Cardiac fibroblast (primary cell): ENCODE data around the gene PRR3.
A peak's percentile ranks its signal among the peaks of the same experiment; 100 is the strongest.

ENCODE experiments used
- DNase-seq, 2 donors: peaks; one replicate each; pipeline versions ENCODE4 v3.0.0 to v3.0.0-alpha.2; 2010; ENCODE audit warnings: low read depth in 2 of 2
- H3K4me3 ChIP-seq, 2 donors: replicated peaks in 1 of 2; 1 replicate in 1 of 2; 2 replicates in 1 of 2; pipeline ENCODE4 v1.5.1; 2011; ENCODE audit warnings: low read depth in 2 of 2, low read length in 2 of 2, mild to moderate bottlenecking in 2 of 2, moderate library complexity in 1 of 2
- TF ChIP-seq, protein P1 (sequence below): IDR thresholded peaks from one replicate; pipeline ENCODE4 v1.5.1; 2011; ENCODE audit warnings: low read depth, mild to moderate bottlenecking, low read length, inconsistent platforms

PRR3 gene

DNA sequence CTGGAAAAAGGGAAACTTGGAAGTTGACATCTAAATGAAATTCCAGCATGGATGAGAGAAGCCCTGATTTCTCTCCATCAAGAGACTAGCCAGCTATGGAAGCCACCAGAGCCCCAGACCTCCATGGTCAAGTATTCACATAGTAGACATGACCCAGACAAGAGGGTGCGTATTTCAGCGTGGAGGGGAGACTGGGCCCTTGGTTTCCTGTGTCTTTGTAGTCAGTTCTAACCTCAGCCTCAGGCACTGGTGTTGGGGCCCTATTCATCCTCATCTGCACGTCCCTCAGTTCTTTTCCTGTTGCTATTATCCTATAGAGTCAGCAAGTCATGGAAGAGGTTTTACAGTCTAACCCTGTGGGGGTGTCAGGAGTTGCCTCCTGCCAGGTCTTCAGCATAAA lies 13.3 kb upstream of the PRR3 start:
- DNase-seq, result no peak
- TF ChIP-seq, protein P1, sequence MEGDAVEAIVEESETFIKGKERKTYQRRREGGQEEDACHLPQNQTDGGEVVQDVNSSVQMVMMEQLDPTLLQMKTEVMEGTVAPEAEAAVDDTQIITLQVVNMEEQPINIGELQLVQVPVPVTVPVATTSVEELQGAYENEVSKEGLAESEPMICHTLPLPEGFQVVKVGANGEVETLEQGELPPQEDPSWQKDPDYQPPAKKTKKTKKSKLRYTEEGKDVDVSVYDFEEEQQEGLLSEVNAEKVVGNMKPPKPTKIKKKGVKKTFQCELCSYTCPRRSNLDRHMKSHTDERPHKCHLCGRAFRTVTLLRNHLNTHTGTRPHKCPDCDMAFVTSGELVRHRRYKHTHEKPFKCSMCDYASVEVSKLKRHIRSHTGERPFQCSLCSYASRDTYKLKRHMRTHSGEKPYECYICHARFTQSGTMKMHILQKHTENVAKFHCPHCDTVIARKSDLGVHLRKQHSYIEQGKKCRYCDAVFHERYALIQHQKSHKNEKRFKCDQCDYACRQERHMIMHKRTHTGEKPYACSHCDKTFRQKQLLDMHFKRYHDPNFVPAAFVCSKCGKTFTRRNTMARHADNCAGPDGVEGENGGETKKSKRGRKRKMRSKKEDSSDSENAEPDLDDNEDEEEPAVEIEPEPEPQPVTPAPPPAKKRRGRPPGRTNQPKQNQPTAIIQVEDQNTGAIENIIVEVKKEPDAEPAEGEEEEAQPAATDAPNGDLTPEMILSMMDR, result no peak
- no peak overlapping the region for H3K4me3 ChIP-seq

DNA sequence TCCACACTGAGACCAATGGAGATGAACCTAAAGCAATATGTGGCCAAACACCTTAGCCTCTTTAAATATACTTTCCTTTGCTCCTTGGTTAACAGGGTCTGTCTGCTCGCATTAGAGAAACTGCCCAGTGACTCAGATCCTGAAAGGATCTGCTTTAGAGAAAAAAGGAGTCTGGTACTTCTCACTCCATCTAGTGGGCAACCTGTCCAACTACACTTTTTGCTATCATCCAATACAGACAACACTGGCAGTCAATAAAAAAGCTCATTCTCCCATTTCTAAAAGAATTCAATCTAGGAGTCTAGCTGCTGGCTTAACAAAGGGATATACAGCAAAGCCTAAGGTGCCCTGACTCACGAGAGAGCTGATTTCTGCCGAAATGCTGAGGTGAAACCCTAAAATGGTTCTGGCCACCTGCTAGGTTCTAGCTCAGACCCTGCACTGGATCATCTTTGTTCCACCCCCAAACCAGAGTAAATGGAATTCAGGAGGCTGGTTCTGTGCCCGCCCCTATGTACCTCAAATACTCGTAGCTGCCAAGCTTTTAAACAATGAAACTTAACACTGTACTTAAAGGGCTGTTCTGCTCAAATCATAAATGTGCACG lies 12.3 kb upstream of the PRR3 start:
- DNase-seq, result peak; percentile 80 to 81
- H3K4me3 ChIP-seq, result no peak overlapping the region
- TF ChIP-seq, protein P1, result peak; percentile 82

DNA sequence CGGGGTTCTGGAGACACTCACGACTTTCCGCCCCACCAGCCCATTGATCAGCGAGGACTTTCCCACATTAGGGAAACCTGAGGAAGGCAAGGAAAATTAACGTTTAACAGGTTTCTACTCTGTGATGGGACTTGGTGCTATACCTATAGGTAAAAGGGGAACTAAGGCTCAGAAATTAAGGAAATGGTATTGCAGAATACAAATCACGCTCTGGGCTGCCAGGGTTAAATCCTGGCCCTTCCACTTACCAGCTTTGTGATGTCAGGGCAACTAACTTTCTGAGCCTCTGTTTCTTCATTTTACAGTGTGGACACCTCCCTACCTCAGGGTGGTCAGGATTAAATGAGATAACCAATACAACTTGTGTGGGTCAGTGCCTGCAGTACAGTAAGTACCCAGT lies 9.6 kb upstream of the PRR3 start:
- H3K4me3 ChIP-seq, result no peak overlapping the region
- TF ChIP-seq, protein P1, result no peak
- no peak for DNase-seq

DNA sequence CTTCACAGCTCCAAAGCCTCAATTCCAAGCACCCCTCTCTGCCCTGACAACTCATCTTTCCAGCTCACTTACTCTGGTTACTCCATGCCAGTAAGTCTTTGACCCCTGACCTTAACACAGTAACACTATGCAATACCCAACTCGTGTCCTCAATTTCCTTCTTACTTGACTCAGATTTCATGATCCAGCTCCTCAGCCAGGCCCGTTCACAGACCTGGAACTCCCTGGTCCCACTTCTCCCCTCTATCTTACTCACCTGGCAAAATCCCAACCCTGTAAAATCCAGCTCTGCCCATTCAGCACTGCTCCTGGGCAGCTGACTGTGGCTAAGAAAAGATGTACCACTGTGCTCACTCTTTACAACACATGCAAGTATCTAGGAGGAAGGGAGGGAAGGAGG lies 8.7 kb upstream of the PRR3 start:
- no peak overlapping the region for H3K4me3 ChIP-seq
- DNase-seq, result peak; percentile 31 to 33
- TF ChIP-seq, protein P1, result no peak

DNA sequence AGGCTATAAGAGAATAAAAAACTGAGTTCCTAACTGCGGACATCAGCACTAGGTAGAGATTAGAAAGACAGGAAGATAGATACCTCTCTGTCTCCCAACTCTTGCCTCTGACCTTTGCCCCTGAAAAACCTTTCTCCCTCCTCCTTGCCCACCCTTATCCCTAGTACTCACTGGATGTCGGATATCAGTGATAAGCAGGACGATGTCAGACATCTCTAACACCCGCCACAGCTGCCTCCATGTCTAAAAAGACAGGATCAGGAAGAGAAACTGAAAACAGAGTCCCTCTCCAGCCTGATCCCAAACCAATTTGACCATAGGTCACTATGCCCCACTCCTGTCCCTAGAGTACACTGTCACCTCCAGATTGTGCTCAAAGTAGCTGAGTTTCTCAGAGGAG lies 2.7 kb upstream of the PRR3 start:
- no peak overlapping the region for H3K4me3 ChIP-seq
- no peak for DNase-seq
- TF ChIP-seq, protein P1, result no peak

DNA sequence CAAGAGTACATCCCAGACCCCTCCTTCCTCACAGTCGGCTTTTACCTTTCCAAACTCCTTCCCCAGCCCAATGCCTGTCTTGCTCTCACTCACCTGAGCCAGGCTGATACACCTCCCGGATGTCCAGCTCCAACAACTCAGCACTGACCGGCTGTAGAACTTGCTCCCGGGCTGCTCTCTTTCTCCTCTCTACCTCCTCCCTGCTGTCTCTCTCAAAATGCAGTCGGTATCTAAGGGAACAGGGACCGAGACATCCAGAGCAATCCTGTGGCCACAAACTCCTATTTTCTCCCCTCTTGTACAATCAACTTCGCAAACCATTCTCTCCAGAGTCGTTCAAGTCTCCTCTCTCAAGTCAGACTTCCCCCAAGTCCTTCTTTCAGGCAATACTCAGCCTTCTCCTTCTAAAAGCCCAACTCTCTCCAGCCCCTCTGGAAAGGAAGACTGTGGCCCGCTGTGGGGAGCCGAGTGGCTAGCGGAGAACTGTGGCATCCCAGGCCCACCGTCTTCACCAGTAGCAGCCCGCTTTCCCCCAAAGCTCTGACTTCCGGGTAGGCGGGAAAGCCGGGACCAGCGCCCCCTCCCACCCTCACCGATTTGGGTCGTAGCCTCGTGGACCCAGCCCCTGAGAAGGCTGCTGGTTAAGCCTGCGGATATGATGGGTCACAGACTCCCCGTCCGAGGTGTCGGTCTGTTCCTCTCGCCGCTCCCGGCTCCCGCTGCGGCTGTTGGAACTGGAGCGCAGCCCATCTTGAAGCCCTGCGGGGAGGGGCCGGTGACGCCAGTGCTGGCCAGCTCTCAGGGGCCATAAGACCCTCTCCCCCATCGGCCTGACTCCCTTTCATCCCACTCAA lies 1.9 kb upstream of the PRR3 start:
- peak; percentile 27 to 56 for DNase-seq

More for the DNA sequence above, 1.9 kb upstream of the PRR3 start:
- TF ChIP-seq, protein P1, result no peak
- H3K4me3 ChIP-seq, result peak overlapping the region; percentile 80 to 100
